HEK293 (cell line): Measurements from ENCODE around the gene LCN10.

ENCODE experiments used
- CTCF ChIA-PET: fragments of 350-600 bp; formaldehyde crosslinking; extraction: SDS; loops from one replicate; lab custom pipeline; 2021; ENCODE audit warnings: antibody characterized with exemption; lab: Yijun Ruan, JAX
- POLR2A ChIA-PET: fragments of 300-600 bp; formaldehyde crosslinking; extraction: SDS; loops from one replicate; lab custom pipeline; 2020; ENCODE audit warnings: antibody characterized with exemption, inconsistent platforms; lab: Yijun Ruan, JAX
- H3K27ac ChIP-seq: fragments of 200-500 bp; sonication (Bioruptor generic); 2 replicates; pipeline ENCODE4 v1.5.1; 2014; ENCODE audit warnings: low read depth, low read length, control low read depth, inconsistent platforms; ENCODE audit errors: extremely low read depth
- H3K36me3 ChIP-seq, 2 experiments: fragments of 200-500 bp in 1 of 2; sonication (Bioruptor generic) in 1 of 2; 1 replicate in 1 of 2; 2 replicates in 1 of 2; pipeline ENCODE4 v1.5.1; 2014 to 2017; ENCODE audit warnings: inconsistent platforms in 2 of 2, low read length in 2 of 2; ENCODE audit not compliant: control insufficient read depth in 2 of 2, insufficient read depth in 1 of 2
- H3K4me1 ChIP-seq: fragments of 200-500 bp; sonication (Bioruptor generic); 2 replicates; pipeline ENCODE4 v1.5.1; 2014; ENCODE audit warnings: mild to moderate bottlenecking, low read length, inconsistent platforms; ENCODE audit not compliant: control insufficient read depth, insufficient read depth
- H3K4me3 ChIP-seq: 2 replicates; pipeline ENCODE4 v1.5.1; 2011; ENCODE audit warnings: low read depth, mild to moderate bottlenecking, control low read depth, low read length, moderate library complexity
- H3K9me3 ChIP-seq: fragments of 200-500 bp; sonication (Bioruptor generic); 2 replicates; pipeline ENCODE4 v1.5.1; 2014; ENCODE audit warnings: low read depth, low read length, inconsistent platforms; ENCODE audit not compliant: control insufficient read depth, insufficient read depth
- EGR2 ChIP-seq: fragments of 450-650 bp; formaldehyde crosslinking; IDR thresholded peaks from 2 replicates; pipeline ENCODE4 v1.5.1; 2016; ENCODE audit warnings: low read depth, missing biosample characterization, missing genetic modification characterization
- KLF1 ChIP-seq: fragments of 450-650 bp; formaldehyde crosslinking; IDR thresholded peaks from 2 replicates; pipeline ENCODE4 v1.5.1; 2016; ENCODE audit warnings: missing biosample characterization, missing genetic modification characterization
- KLF10 ChIP-seq: fragments of 450-650 bp; IDR thresholded peaks from 2 replicates; pipeline ENCODE4 v1.5.1; 2018; ENCODE audit warnings: missing biosample characterization, mild to moderate bottlenecking, missing genetic modification characterization
- MZF1 ChIP-seq: fragments of 450-650 bp; formaldehyde crosslinking; IDR thresholded peaks from 2 replicates; pipeline ENCODE4 v1.5.1; 2017; ENCODE audit warnings: missing biosample characterization, missing genetic modification characterization, borderline replicate concordance
- OSR2 ChIP-seq: fragments of 450-650 bp; formaldehyde crosslinking; IDR thresholded peaks from 2 replicates; pipeline ENCODE4 v1.5.1; 2016; ENCODE audit warnings: missing biosample characterization, missing genetic modification characterization
- ZBTB1 ChIP-seq: fragments of 450-650 bp; formaldehyde crosslinking; IDR thresholded peaks from 2 replicates; pipeline ENCODE4 v1.5.1; 2016; ENCODE audit warnings: missing biosample characterization, missing genetic modification characterization
- ZNF202 ChIP-seq: fragments of 450-650 bp; formaldehyde crosslinking; IDR thresholded peaks from 2 replicates; pipeline ENCODE4 v1.5.1; 2016; ENCODE audit warnings: missing biosample characterization, missing genetic modification characterization, borderline replicate concordance
- ZNF274 ChIP-seq, 2 experiments: fragments of 200-500 bp in 1 of 2; fragments of 450-650 bp in 1 of 2; sonication (Bioruptor generic) in 1 of 2; formaldehyde crosslinking in 1 of 2; IDR thresholded peaks; 2 replicates each; pipeline versions ENCODE4 v1.5.1 to v1.6.1; 2014 to 2016; ENCODE audit warnings: borderline replicate concordance in 1 of 2, inconsistent platforms in 1 of 2, low read length in 1 of 2, missing biosample characterization in 1 of 2, missing genetic modification characterization in 1 of 2
- ZNF426 ChIP-seq: fragments of 450-650 bp; formaldehyde crosslinking; IDR thresholded peaks from 2 replicates; pipeline ENCODE4 v1.5.1; 2017; ENCODE audit warnings: missing biosample characterization, missing genetic modification characterization, mild to moderate bottlenecking, inconsistent platforms, moderate library complexity
- ZNF433 ChIP-seq: fragments of 450-650 bp; formaldehyde crosslinking; IDR thresholded peaks from 2 replicates; pipeline ENCODE4 v1.5.1; 2016; ENCODE audit warnings: missing biosample characterization, missing genetic modification characterization, low read depth
- ZNF473 ChIP-seq: fragments of 450-650 bp; formaldehyde crosslinking; IDR thresholded peaks from 2 replicates; pipeline ENCODE4 v1.5.1; 2017; ENCODE audit warnings: missing biosample characterization, missing genetic modification characterization
- ZNF510 ChIP-seq: fragments of 450-650 bp; formaldehyde crosslinking; IDR thresholded peaks from 2 replicates; pipeline ENCODE4 v1.5.1; 2018; ENCODE audit warnings: mild to moderate bottlenecking, missing genetic modification characterization, missing biosample characterization; ENCODE audit not compliant: insufficient replicate concordance
- ZNF514 ChIP-seq: fragments of 450-650 bp; formaldehyde crosslinking; IDR thresholded peaks from 2 replicates; pipeline ENCODE4 v1.5.1; 2016; ENCODE audit warnings: missing biosample characterization, missing genetic modification characterization
- ZNF629 ChIP-seq: fragments of 450-650 bp; formaldehyde crosslinking; IDR thresholded peaks from 2 replicates; pipeline ENCODE4 v1.5.1; 2017; ENCODE audit warnings: missing biosample characterization, missing genetic modification characterization
- ZNF660 ChIP-seq: fragments of 450-650 bp; IDR thresholded peaks from 2 replicates; pipeline ENCODE4 v1.5.1; 2018; ENCODE audit warnings: missing biosample characterization, mild to moderate bottlenecking, missing genetic modification characterization
- ZNF747 ChIP-seq: fragments of 450-650 bp; formaldehyde crosslinking; IDR thresholded peaks from 2 replicates; pipeline ENCODE4 v1.5.1; 2016; ENCODE audit warnings: missing biosample characterization, missing genetic modification characterization
- ZNF792 ChIP-seq: fragments of 450-650 bp; formaldehyde crosslinking; IDR thresholded peaks from 2 replicates; pipeline ENCODE4 v1.5.1; 2016; ENCODE audit warnings: missing biosample characterization, missing genetic modification characterization
- ZSCAN16 ChIP-seq: fragments of 450-650 bp; formaldehyde crosslinking; IDR thresholded peaks from 2 replicates; pipeline ENCODE4 v1.5.1; 2016; ENCODE audit warnings: missing biosample characterization, missing genetic modification characterization
- TF ChIP-seq, protein P1 (sequence below): fragments of 450-650 bp; formaldehyde crosslinking; IDR thresholded peaks from 2 replicates; pipeline ENCODE4 v1.5.1; 2017; ENCODE audit warnings: missing biosample characterization, mild to moderate bottlenecking, missing genetic modification characterization, moderate library complexity
- TF ChIP-seq, protein P2 (sequence below): fragments of 450-650 bp; formaldehyde crosslinking; IDR thresholded peaks from 2 replicates; pipeline ENCODE4 v1.5.1; 2016; ENCODE audit warnings: missing biosample characterization, missing genetic modification characterization
- TF ChIP-seq, protein P3 (sequence below): fragments of 450-650 bp; formaldehyde crosslinking; IDR thresholded peaks from 2 replicates; pipeline ENCODE4 v1.5.1; 2016; ENCODE audit warnings: missing biosample characterization, missing genetic modification characterization

Gene LCN10

DNA sequence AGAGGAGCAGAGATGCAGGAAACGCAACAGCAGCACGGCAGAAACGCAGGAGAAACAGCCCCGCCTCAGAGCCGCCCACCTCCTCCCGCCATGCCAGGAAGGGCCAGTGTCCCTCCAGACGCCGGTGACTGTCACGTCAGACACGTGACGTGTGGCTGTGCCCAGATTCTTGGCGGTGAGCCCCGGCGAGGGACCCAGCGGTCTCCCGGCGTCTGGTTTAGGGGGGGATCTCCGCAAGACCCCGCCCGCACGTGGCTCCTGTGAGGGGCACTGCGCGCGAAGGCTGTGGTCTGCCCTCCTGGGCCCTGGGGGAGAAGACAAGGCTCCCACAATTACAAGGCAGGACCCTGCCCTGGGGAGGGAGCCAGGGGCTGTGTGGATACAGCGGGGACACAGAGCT lies 17.7 kb upstream of the LCN10 start:
- Histone ChIP-seq H3K4me1 (no peaks in the 10 kb centered on the region), H3K36me3 (no peaks in the 10 kb centered on the region), H3K9me3 (no peaks in the 10 kb centered on the region)
- TF ChIP-seq ZNF747: no peak
- TF ChIP-seq KLF1: no peak
- no peak for TF ChIP-seq ZNF510 (tag by site-specific recombination)
- no peak for TF ChIP-seq ZNF202
- no peak for TF ChIP-seq ZNF473 (tag by site-specific recombination)
- TF ChIP-seq ZNF274 (IDR thresholded peaks at IDR 0.05; ENCODE audit: low read length): no peak
- no peak for TF ChIP-seq ZNF274 (tag by site-specific recombination; IDR thresholded peaks at IDR 0.05; ENCODE audit: borderline replicate concordance)
- TF ChIP-seq, protein P1, sequence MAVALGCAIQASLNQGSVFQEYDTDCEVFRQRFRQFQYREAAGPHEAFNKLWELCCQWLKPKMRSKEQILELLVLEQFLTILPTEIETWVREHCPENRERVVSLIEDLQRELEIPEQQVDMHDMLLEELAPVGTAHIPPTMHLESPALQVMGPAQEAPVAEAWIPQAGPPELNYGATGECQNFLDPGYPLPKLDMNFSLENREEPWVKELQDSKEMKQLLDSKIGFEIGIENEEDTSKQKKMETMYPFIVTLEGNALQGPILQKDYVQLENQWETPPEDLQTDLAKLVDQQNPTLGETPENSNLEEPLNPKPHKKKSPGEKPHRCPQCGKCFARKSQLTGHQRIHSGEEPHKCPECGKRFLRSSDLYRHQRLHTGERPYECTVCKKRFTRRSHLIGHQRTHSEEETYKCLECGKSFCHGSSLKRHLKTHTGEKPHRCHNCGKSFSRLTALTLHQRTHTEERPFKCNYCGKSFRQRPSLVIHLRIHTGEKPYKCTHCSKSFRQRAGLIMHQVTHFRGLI (tag by site-specific recombination): no peak
- TF ChIP-seq ZNF660 (tag by site-specific recombination): no peak
- TF ChIP-seq KLF10 (tag by site-specific recombination): no peak
- no peak for TF ChIP-seq OSR2 (tag by site-specific recombination)
- TF ChIP-seq, protein P2, sequence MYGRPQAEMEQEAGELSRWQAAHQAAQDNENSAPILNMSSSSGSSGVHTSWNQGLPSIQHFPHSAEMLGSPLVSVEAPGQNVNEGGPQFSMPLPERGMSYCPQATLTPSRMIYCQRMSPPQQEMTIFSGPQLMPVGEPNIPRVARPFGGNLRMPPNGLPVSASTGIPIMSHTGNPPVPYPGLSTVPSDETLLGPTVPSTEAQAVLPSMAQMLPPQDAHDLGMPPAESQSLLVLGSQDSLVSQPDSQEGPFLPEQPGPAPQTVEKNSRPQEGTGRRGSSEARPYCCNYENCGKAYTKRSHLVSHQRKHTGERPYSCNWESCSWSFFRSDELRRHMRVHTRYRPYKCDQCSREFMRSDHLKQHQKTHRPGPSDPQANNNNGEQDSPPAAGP (tag by site-specific recombination): no peak
- no peak for TF ChIP-seq ZNF792
- TF ChIP-seq ZNF514: no peak
- TF ChIP-seq, protein P3, sequence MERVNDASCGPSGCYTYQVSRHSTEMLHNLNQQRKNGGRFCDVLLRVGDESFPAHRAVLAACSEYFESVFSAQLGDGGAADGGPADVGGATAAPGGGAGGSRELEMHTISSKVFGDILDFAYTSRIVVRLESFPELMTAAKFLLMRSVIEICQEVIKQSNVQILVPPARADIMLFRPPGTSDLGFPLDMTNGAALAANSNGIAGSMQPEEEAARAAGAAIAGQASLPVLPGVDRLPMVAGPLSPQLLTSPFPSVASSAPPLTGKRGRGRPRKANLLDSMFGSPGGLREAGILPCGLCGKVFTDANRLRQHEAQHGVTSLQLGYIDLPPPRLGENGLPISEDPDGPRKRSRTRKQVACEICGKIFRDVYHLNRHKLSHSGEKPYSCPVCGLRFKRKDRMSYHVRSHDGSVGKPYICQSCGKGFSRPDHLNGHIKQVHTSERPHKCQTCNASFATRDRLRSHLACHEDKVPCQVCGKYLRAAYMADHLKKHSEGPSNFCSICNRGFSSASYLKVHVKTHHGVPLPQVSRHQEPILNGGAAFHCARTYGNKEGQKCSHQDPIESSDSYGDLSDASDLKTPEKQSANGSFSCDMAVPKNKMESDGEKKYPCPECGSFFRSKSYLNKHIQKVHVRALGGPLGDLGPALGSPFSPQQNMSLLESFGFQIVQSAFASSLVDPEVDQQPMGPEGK (tag by site-specific recombination): no peak
- no peak for TF ChIP-seq ZBTB1 (tag by site-specific recombination)
- no peak for TF ChIP-seq ZSCAN16
- TF ChIP-seq ZNF433 (tag by site-specific recombination): no peak
- TF ChIP-seq ZNF426 (tag by site-specific recombination): no peak
- no peak for TF ChIP-seq EGR2 (tag by site-specific recombination)
- TF ChIP-seq, all 188 proteins: peak for 0
- ChIA-PET CTCF (interaction anchor here (0.6 to 5.9 kb wide), 17 partner anchors 9 to 494 kb away, joined by 3 to 54 read pairs (median 5); no protein-coding TSS in a partner anchor), POLR2A (interaction anchor here (0.7 to 1.4 kb wide), 2 partner anchors 32 to 33 kb away, joined by 3 to 14 read pairs; no protein-coding TSS in a partner anchor)
- Histone ChIP-seq H3K4me3 (no peak overlapping the region), H3K27ac (no peak overlapping the region)

DNA sequence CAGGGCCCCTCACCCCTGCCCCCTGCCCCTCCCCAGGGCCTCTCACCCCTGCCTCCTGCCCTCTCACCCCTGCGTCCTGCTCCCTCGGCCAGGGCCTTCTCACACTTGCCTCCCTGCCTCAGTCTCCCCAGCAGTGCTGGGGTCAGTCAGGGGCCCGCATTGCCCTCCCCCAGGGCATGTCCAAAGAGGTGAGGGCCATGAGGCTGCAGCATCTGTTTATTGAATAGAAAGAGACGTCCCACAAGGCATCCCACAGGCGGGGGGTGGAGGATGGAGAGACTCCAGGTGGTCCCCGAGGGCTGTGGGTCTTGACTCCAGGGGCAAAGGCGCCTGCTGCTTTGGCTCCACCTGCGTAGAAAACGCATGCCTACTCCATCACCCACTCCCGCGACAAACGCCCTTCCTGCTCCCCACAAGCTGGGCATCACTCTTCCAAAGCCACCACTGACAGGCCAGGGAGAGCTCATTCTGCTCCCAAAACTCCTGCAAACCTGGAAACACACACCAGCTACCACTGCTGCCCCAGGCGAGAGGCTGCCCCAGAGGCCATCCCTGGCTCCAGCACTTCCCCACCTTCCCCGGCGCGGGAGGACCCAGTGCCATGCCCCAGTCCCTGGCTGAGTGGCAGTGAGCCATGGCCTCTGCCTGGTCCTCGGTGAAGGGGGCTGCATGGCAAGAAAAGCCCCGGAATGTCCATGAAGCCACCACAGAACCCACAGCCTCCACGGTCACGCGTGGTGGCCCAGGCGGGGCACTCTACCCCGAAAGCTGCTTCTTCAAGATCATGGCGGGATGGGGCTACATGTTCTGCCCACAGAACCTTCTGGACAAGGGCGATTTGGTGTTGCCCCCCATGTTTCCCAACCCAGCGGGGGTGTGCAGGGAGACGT lies 16.9 kb upstream of the LCN10 start:
- Histone ChIP-seq H3K36me3 (no peaks in the 10 kb centered on the region), H3K27ac (no peak overlapping the region), H3K9me3 (no peaks in the 10 kb centered on the region), H3K4me3 (no peak overlapping the region), H3K4me1 (no peaks in the 10 kb centered on the region)
- ChIA-PET CTCF (interaction anchor here (0.6 to 5.9 kb wide), 20 partner anchors 9 to 619 kb away, joined by 3 to 54 read pairs (median 5); partner anchors contain the start of gene LCN6), POLR2A (interaction anchor here (0.5 to 2.3 kb wide), 3 partner anchors 32 to 498 kb away, joined by 3 to 9 read pairs (median 5); no protein-coding TSS in a partner anchor)
- TF ChIP-seq MZF1 (peak; percentile 63; the same call in 1 of the 2 replicates), ZNF629 (no peak)
